GM21528 (cell line): Measurements from ENCODE around the gene SIGLEC1.

Source experiments
- ATAC-seq: cut with Tn5 transposase; IDR thresholded peaks from one replicate; pipeline ENCODE4 v1.9.1; 2021; ENCODE audit warnings: mild to moderate bottlenecking, moderate library complexity; ENCODE audit not compliant: unreplicated experiment, low FRiP score

The SIGLEC1 gene

DNA sequence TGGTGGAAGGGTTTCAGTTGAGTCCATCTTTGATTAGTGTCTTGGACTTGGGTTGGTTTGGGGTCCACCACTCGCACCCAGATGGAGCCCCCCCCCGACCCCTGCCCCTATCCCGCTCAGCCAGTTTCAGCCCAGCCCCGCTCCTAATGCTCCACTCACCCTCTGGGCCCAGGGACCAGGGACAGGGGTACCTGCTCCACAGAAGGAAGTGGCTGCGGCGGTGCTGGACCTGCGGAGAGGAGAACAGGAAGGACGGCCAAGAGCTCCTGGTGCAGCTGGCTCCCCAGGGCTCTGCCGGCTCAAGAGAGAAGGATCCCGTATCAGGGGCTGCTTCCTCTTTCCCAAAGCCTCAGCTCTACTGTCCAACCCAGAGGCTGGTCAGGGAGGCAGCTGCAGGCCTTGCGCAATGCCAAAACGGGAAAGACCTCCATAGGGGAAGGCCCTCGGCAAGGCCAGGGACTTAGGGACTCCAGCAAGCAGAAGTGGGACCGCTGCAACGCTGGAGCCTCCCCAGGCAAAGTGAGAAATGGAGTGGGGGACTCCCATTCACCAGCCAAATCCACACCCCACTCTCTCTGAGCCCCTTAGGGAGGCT, at the start of gene SIGLEC1:
Gene SIGLEC1 (minus strand): TSS at position 322 of the 595 bp plus-strand sequence. CDS start 5,472 bp downstream, outside the sequence.
- no peak for ATAC-seq

- ATAC-seq, result no peak
Measured at GRCh38 chr20:3760655-3761348, 48.4 kb upstream of the SIGLEC1 start.

DNA sequence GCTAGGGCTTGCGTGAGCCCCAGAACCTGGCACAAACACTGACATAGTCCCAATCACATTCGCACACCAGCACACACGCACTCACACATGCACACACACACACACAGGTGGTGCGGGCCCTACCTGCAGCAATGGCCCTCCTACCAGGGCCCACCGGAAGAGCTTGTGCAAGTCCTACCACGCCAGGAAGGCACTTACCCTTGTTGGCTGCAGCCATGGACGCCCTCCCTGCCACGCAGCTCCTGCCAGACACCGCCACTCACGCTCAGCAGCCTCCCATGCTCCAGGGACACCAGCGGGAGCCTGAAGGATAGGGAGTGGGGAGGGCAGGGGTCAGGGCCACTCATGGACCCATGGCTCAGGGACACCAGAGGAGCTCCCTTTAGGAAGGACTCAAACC, 47.5 kb upstream of the SIGLEC1 start:
- no peak for ATAC-seq

DNA sequence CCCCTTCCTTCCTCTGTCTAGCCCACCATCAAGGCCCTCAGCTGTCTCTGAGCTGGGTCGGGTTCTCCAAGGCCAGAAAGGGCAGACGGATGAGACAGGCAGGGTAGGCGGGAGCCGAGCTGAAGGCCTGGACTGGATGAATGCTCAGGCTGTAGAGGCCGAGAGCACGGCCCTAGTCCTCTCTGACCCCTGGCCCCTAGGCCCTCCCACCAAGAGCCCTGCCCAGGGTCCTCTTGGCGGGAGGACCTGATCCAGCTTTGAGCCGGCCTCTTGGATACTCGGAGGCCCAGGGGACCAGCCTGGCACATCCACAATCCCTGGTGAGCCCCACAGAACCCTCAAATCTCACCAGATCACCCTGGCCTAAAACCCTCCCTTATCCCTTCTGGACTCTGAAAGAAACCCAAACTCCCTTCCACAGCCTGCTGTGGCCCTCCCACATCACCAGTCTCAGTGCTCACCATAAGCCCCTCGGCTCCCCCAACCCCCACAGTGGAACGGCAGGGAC, 47.0 kb upstream of the SIGLEC1 start:
- ATAC-seq, result no peak

DNA sequence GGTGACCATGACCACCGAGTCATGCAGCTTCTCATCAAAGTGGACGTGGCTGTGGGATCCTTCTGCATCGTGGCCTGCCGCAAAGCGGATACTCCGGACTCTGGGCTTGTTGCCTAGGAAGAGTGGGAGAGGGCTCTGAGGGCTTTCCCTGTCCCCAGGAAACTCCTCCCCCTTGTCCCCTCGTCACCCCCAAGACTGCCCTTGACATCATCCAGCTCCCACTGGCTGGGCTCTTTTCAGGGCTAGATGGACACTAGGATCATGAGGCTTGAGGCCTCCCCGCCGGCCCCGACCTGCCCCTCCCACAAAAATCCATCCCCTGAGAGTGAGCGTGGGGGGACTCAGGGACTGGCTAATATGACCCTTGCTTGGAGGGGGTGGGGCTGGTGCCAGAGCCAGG, 46.2 kb upstream of the SIGLEC1 start:
- ATAC-seq, result no peak

- no peak for ATAC-seq
Measured at GRCh38 chr20:3757268-3757667, 44.9 kb upstream of the SIGLEC1 start.

DNA sequence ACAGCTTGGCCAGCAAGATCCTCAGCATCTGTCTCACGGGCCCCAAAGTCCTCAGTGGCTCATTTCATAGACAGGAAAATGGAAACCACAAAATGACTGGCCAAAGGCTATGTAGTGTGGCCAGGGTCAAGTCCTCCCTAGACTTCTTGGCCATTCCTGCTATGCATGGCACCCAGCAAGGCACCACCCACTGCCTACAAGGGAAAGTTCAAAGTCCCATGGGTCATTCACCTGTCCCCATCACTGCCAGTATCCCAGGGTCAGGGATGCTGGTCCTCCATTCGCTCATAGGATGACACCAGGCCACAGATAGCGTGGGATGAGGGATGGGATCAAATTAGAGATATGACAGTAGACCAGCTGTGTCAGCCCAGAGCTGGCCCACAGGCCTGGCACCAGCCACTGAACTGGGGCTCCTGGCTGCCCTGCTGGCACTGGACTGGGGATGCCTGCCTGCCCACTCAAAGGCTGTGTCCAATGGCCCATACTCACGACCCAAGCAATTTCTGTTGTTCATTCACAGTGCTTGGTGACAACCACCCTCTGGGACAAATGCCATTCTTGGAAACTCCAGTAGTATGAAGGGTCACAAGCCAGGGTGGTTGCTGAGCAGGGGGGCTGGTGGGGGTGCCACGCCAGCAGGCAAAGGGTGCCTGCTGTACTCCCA, 43.5 kb upstream of the SIGLEC1 start:
- no peak for ATAC-seq

DNA sequence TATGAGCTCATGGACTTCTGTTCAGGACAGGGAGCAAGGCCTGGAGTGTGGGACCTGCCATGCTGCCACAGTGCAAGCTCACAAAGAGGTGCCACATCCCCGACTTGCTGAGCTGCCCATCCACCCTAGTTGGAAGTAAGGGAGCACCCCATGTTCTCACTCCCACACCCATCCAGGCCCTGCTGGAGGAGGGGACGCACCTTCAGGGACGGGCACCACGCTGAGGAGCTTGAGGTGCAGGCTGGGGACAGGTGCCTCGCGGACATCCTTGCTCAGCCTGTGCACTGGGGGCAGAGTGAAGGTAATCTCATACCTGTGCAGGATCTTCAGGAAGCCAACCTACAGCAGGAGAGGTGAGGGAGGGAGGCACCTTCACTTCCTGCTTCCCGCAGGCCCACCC, 42.9 kb upstream of the SIGLEC1 start:
- ATAC-seq, result no peak

GRCh38 chr20:3754276-3754630, 41.9 kb upstream of the SIGLEC1 start:
- no peak for ATAC-seq

GRCh38 chr20:3753501-3754275, 41.3 kb upstream of the SIGLEC1 start:
- no peak for ATAC-seq

GRCh38 chr20:3753098-3753497, 40.7 kb upstream of the SIGLEC1 start:
- ATAC-seq, result no peak

DNA sequence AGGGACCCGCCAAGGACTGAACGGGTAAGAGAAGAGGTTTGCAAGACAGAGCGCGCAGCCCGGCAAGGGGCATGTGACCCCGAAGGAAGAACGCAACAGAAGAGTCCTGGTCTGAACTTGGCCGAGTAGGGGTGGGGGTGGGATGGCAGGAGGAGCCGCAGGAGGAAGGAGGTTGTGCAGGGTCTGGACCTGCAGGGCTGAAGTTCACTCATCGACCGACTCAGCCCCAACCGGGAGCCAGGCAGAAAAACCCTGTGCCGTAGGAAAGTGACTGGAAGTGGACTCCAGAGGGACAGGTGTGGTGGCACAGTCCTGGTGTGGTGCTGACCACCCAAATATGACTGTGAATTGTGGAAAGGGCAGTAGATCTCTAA, 40.0 kb upstream of the SIGLEC1 start:
- ATAC-seq, result no peak

- ATAC-seq, result no peak
Measured at GRCh38 chr20:3751675-3752385, 39.4 kb upstream of the SIGLEC1 start.

DNA sequence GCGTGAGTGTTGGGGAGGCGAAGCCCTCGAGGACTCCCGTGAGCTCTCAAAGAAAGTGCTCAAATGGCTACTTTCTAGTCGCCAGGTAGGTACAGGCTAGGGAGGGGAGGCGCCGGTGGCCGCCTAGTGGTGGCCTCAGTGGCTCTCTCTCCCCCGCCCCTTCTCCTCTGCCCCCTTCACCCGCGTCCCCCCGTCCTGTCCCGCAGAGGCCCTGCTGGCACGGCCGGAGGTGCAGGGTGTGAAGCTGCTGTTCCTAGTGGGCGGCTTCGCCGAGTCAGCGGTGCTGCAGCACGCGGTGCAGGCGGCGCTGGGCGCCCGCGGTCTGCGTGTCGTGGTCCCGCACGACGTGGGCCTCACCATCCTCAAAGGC, 38.9 kb upstream of the SIGLEC1 start:
- ATAC-seq, result no peak

GRCh38 chr20:3749689-3750531, 37.5 kb upstream of the SIGLEC1 start:
- no peak for ATAC-seq

GRCh38 chr20:3749087-3749688, 36.8 kb upstream of the SIGLEC1 start:
- no peak for ATAC-seq

DNA sequence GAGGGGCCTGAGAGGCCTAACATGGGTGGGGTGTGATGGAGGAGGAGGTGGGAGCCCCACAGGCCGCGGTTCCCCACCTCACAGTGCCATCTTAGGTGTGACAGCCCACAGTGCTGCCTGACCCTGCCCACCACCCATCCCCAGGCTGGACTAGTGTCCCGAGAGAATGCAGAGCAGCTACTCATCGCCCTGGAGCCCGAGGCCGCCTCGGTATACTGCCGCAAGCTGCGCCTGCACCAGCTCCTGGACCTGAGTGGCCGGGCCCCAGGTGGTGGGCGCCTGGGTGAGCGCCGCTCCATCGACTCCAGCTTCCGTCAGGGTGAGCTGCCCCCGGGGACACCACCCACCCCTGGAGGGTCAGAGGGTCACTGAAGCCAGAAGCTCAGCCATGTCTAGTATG, 35.7 kb upstream of the SIGLEC1 start:
- ATAC-seq, result no peak

DNA sequence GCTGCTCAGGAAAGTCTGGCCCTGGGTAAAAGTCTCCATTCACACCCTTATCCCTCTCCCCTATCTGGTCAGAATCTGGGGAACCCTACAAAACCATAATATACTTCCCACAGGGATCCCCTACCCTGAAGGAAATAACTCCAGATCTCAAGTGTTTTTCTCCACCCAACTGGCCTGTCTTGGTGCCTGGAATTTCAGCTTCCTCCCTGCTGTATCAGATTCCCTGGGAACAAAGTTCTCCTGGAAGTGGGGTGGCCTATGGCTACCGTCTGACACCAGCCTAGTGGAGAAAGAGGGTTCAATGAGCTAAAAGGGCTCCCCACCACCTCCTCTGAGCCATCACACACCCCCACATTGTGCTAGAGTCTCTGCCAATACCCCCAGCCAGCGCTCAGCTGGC, 35.1 kb upstream of the SIGLEC1 start:
- ATAC-seq, result no peak

- ATAC-seq, result no peak
Measured at GRCh38 chr20:3745686-3746173, 33.3 kb upstream of the SIGLEC1 start.
